Measurements from ENCODE around the gene MAP1LC3A.

DNA sequence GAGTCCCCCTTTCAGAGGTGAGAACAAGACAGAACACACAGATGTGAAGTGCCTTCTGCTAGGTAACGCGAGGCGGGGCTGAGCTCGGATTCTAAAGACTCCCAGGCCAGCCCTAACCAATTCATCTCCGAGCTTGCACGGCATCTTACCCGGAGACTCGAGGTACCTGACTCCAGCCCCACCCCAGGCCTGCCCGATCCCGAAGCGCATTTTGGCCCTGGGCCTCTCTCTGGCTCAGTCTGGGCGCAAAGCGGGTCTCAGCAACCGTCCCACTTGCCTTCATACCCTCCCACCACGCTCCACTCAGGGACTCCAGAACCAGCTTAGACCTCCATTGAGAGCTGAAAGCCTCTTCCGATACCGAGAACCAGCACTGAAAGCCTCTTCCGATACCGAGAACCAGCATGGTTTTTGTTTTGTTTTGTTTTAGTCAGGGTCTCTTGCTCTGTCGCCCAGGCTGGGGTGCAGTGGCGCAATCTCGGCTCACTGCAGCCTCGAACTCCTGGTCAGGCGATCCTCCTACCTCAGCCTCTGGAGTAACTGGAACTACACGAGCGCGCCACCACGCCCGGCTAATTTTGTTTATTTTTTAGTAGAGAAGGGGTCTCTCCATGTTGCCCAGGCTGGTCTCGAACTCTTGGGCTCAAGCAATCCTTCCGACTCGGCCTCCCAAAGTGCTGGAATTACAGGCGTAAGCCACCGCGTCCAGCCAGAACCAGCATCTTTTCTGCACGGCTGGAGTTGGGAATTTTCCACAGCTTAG, 42.9 kb upstream of the MAP1LC3A start:
- TF ChIP-seq EZH2 (IDR thresholded peaks at IDR 0.05; ENCODE audit: borderline replicate concordance, low read depth, low read length, severe bottlenecking): no peak
- TF ChIP-seq, protein P1, sequence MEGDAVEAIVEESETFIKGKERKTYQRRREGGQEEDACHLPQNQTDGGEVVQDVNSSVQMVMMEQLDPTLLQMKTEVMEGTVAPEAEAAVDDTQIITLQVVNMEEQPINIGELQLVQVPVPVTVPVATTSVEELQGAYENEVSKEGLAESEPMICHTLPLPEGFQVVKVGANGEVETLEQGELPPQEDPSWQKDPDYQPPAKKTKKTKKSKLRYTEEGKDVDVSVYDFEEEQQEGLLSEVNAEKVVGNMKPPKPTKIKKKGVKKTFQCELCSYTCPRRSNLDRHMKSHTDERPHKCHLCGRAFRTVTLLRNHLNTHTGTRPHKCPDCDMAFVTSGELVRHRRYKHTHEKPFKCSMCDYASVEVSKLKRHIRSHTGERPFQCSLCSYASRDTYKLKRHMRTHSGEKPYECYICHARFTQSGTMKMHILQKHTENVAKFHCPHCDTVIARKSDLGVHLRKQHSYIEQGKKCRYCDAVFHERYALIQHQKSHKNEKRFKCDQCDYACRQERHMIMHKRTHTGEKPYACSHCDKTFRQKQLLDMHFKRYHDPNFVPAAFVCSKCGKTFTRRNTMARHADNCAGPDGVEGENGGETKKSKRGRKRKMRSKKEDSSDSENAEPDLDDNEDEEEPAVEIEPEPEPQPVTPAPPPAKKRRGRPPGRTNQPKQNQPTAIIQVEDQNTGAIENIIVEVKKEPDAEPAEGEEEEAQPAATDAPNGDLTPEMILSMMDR (IDR thresholded peaks at IDR 0.05; ENCODE audit: borderline replicate concordance, extremely low read depth, low read length, poor library complexity, severe bottlenecking): no peak
